NCI-H128 (cell line): ENCODE results near the gene PPP2R2C.

Source experiments
- DNase-seq: peaks from one replicate; lab custom pipeline; 2025; ENCODE audit not compliant: unreplicated experiment; lab: John Stamatoyannopoulos, UW

Gene PPP2R2C

DNA sequence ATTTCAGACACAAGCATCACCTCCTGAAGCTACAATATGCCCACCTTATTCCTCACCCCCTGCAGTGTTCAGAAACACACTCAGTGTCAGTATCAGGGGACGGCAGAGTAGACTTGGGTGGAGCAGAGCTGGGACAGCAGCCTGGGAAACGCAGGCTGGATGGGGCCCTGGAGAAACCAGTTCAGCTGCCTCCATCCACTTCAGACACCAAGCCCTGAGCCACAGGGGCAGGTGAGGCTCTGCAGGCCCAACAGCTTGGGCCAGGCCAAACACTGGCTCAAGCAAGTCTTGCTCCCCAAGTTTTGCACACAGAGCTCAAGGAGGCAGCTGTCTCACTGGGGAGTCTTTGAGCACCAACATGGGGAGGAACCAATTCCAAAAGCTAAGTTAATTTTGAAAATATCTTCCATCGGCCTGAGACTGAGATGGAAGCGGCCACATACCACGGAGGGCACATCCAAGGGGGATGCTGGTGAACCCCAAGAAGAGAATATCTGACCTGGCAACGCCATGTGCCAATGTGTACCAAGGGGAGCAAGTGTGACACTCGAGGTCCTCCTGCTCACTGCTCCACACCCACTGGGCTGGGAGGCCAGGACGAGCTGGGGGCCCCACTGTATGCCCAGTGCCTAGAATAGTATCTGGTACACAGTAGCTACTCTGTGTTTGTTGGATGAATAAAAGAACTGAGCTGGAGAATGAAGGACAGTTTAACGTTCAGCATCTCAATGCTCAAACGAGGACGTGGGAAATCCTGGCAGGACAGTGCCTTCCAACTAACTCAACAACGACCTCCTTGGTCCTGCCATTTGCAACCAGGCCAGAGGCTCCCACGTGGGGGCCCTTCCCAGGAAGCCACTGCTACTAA, 45.6 kb downstream of the PPP2R2C start:
- DNase-seq: no peak

DNA sequence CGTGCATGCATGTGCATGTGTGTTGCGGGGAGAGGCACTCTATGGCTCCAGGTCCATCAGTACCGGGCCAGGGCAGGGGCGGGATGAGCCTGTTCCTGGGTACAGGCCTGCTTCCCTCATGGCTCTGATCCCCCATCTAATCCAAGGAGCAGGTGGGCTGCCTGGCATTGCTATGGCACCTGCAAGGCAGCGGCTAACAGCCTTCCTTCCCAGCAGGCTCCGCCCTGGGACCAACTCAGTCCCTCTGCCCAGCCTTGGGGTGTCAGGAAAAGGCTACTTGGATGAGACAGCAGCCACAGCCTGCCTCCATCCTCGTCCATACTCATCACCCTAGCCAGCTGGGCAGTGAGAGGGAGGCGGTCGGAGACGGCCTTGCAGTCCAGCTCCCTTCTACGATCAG, 46.5 kb downstream of the PPP2R2C start:
- DNase-seq: no peak

- no peak for DNase-seq
Measured at GRCh38 chr4:6425336-6425735, 47.1 kb downstream of the PPP2R2C start.

GRCh38 chr4:6424425-6424824, 48.0 kb downstream of the PPP2R2C start:
- DNase-seq: no peak

GRCh38 chr4:6423575-6423974, 48.8 kb downstream of the PPP2R2C start:
- DNase-seq: no peak

DNA sequence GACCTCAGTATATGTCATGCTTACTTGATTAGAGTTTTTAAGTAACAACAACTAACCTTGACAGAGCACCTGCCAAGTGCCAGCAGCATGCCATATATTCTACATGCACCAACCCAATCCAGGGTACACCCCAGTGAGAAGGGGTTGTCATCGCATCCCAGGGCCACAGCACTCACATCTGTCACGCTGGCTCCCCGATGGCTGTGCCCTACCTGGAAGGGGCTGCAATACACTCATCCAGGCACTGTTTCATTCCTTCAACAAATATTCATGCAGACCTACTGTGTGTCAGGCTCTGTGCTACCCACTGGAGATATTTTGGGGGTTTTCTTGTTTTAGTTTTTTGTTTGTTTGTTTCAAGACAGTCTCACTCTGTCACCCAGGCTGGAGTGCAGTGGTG, 49.5 kb downstream of the PPP2R2C start:
- DNase-seq: no peak

DNA sequence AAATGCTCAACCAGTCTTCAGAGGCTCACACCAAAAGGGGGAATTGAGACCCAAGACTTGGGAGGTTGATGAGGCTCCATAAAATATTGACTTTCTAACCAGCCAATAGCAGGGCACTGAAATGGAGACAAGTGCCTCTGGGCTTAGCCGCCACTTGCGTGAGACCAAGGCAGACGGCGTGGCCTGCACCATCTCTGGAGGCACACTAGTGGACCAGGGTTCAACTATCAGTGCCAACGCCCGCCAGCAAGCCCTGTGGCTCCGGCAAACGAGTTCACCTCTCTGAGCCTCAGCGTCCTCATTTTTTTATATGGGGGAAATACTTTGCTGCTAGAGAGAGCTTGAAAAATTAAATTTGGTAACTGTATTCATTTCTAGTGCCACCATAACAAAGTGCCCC, 50.3 kb downstream of the PPP2R2C start:
- DNase-seq: no peak

DNA sequence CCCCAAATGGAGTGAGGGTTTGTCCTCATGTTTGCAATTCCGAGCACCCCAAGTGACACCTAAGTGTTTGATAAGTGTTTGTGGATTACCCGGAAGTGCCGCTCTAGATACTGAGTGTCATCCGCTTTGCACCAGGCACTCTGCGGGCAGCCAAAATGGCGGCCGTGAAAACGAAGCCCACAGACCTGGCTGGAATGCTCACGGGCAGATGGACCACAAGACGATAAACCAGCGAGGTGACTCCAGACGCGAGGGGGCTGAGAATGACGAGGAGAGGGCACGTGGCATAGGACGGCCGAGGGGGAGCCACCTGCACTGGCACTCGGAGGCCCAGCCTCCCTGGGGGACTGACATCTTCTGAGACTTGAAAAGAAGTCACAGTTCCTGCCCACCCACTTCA, 51.0 kb downstream of the PPP2R2C start:
- DNase-seq: no peak

DNA sequence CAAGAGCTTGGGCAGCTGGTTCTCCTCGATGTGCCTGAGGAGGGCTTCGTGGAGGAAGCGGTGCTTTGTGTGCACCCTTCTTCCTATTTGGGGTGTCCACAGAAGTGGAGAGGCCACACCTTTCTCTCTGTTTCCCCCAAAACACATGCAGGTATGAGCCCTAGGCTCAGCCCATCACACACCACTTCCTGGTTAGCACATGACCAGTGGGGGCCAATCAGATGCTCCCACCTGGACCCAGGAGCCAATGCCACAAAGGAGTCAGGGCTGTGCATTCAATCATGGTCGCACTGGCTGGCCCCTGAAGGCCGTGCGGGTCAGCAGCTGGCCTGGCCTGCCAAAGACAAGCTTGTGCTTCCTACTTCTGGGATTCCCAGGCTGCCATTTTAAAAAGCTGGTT, 51.4 kb downstream of the PPP2R2C start:
- DNase-seq: no peak

GRCh38 chr4:6420036-6420435, 52.4 kb downstream of the PPP2R2C start:
- no peak for DNase-seq

GRCh38 chr4:6419452-6420028, 52.9 kb downstream of the PPP2R2C start:
- DNase-seq: no peak

DNA sequence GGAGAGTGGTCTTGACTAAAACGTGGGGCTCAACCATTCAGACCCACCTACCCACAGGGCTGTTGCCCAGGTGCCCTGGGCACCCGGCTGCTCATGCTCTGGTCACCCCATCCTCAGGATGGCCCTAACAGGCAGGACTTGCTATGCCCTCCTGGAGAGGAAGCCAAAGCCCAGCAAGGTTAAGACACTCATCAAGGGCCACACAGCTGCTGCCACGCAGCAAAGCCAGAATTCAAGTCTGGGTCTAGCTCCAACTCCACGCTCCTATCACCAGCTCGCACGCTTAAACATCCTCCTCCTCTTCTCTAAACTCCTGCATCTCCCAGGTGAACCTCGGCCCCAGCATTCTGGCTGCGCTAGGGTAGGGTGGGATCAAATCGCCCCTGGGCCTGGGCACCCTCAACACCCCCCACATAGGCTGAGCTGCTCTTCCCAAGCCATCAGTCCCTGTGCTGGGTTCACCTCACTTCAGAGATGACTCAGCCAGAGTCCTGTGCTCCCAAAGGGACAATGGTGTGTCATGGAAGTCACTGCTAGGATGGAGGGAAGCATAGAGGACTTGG, 54.1 kb downstream of the PPP2R2C start:
- no peak for DNase-seq

DNA sequence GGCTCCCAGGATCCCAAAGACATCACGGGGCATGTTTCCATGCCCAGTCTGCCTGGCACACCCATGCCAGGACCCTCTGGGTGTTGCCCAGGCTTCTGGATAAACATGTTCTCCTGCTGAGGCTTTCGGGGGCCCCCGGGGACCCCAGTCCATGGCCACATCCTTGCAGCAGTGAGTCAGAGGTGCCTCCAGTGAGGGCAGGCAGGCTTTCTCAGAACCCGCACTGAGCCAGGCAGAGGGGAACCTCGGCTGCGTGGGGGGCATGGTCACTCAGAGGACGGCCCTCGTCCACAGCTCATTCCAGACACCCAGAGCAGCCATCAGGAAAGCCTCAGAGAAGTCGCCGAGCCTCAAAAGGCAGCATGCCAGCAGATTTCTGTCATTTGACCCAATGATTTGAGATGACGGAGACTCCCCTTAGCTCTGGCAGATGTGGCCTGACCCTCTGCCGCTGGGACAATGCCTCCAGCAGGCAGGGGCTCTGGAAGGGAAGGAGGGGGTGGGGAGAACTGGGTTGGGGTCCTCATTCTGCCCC, 54.8 kb downstream of the PPP2R2C start:
- no peak for DNase-seq

- DNase-seq: no peak
Measured at GRCh38 chr4:6416518-6417286, 55.7 kb downstream of the PPP2R2C start.

GRCh38 chr4:6415031-6415705, 57.2 kb downstream of the PPP2R2C start:
- no peak for DNase-seq

DNA sequence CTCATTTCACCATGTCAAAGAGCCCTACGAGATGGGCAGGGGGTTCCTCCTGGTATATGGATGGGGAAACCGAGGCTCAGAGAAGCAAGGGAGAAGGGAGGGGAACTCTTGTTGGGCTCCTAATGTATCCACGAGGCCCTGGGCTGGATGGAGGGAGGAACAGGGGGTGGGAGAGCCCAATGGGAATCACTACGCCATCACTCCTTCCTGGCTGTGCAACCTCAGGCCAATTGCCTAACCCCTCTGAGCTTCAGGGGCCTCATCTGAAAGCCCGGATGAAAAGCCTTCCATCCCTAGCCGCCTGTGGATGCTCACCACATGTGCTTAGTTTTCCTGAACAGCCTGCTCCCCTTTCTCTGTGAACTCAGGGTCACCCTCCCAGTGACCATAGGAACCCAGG, 57.8 kb downstream of the PPP2R2C start:
- DNase-seq: no peak

DNA sequence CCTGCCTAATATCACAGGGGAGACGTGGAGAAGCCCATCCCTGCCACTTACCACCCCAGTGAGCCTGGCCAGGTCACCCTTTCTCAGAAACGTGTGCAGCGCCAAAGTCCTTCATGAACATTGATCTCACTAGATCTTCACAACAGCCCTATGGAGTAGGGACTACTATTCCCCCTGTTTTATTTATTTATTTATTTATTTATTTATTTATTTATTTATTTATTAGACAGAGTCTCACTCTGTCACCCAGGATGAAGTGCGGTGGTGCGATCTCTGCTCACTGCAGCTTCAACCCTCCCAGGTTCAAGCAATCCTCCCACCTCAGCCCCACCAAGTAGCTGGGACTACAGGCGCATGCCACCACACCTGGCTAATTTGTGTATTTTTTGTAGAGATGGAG, 61.8 kb downstream of the PPP2R2C start:
- no peak for DNase-seq

- DNase-seq: no peak
Measured at GRCh38 chr4:6410068-6410467, 62.3 kb downstream of the PPP2R2C start.

GRCh38 chr4:6409381-6409780, 63.0 kb downstream of the PPP2R2C start:
- no peak for DNase-seq

DNA sequence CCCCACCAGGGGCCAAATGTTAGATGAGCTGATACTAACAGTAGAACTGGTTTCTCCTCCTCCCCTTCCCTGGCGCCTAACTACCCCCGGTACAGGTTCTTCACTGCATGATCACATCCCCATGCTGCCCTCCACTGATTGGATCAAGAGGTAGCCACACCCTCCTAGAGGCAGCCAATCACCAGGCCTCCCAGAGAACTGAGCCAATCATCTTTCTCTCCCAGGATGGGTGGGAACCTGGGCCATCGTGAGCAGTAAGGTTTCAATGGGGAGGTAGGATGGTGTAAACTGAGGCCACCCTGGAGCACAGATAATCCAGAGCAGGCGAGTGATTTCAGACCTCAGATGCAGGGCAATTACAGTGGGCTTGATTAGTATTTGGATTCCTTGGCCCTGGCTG, 64.2 kb downstream of the PPP2R2C start:
- no peak for DNase-seq

- DNase-seq: no peak
Measured at GRCh38 chr4:6405397-6405706, 67.1 kb downstream of the PPP2R2C start.
